Breast epithelium (tissue), 3 donors: ENCODE data around the gene TMEM233.

ENCODE experiments used
- POLR2A ChIP-seq: fragments of 450-650 bp; IDR thresholded peaks from one replicate; pipeline ENCODE4 v1.6.1; 2016; ENCODE audit warnings: antibody characterized with exemption, mild to moderate bottlenecking, moderate library complexity
- TF ChIP-seq, protein P1 (sequence below), 3 donors: fragments of 450-650 bp; IDR thresholded peaks; one replicate each; pipeline ENCODE4 v1.5.1; 2016 to 2017; ENCODE audit warnings: antibody characterized with exemption in 3 of 3, mild to moderate bottlenecking in 3 of 3, moderate library complexity in 3 of 3

DNA sequence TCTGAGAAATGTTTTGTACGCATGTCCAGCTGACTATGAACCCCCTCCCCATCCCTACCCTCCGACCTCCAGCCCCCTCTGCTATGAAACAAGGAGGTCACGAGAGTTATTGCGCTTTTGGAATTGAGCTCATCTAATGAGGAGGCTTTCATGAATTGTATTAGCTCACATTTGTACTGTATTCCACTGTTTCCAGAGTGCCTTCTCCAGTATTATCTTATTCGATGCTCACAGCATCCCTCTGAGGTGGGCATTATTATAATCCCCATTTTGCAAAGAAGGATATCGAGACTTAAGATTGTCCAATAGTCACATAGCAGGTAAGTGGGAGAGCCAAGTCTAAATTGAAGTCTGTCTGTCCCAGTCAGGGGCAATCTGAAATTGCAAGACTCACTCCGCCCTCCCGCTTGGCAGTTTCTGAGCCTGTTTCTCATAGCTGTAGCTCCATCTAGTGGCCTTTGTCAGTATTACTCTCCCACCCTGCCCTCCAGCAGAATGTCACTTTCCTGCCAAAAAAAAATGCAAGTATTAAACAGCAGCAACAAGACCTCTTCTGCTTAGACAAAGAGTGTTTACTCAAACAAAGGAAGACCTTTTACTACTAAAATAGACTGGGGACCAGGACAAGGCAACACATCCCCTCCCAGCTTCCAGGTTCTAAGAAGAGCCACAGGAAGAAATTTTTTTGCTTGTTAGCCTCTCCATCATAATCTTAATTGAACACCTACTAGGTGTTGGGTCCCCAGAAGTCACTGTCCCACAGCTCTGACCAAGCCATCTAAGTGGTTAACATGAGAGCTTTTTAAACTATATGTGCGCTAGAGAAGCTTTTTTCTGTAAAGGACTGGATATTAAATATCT lies 48.6 kb upstream of the TMEM233 start:
- TF ChIP-seq, protein P1, sequence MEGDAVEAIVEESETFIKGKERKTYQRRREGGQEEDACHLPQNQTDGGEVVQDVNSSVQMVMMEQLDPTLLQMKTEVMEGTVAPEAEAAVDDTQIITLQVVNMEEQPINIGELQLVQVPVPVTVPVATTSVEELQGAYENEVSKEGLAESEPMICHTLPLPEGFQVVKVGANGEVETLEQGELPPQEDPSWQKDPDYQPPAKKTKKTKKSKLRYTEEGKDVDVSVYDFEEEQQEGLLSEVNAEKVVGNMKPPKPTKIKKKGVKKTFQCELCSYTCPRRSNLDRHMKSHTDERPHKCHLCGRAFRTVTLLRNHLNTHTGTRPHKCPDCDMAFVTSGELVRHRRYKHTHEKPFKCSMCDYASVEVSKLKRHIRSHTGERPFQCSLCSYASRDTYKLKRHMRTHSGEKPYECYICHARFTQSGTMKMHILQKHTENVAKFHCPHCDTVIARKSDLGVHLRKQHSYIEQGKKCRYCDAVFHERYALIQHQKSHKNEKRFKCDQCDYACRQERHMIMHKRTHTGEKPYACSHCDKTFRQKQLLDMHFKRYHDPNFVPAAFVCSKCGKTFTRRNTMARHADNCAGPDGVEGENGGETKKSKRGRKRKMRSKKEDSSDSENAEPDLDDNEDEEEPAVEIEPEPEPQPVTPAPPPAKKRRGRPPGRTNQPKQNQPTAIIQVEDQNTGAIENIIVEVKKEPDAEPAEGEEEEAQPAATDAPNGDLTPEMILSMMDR (IDR thresholded peaks at IDR 0.05): peak; percentile 62 to 87 (median 69)
- no peak for TF ChIP-seq POLR2A
